OCI-LY7 (cell line): ENCODE measurements around the gene LRRTM3.

Experiments
- CTCF ChIP-seq: fragments of 200-600 bp; sonication (generic); conservative IDR thresholded peaks from 2 replicates; pipeline ENCODE4 v1.5.1; 2014; ENCODE audit warnings: mild to moderate bottlenecking, antibody characterized with exemption, low read length, moderate library complexity, mixed read lengths
- EZH2phosphoT487 ChIP-seq: fragments of 200-600 bp; sonication (generic); IDR thresholded peaks from 2 replicates; pipeline ENCODE4 v1.6.1; 2018; ENCODE audit warnings: low read depth, borderline replicate concordance, mild to moderate bottlenecking, mixed run types, antibody characterized with exemption, low read length, moderate library complexity, mixed read lengths

- TF ChIP-seq CTCF (no peak), EZH2phosphoT487 (no peak)
Observed at GRCh38 chr10:66951896-66952295, 26.1 kb downstream of the LRRTM3 start.
